Hepatic stellate cell (primary cell): ENCODE data around the gene UGP2.
"Not testable (repeated sequence)": the region's sequence is repeated elsewhere in the genome, so short reads cannot be mapped to it uniquely, and the experiment has no call there.

ENCODE experiments used
- DNase-seq: peaks from one replicate; pipeline ENCODE4 v3.0.0; 2011; ENCODE audit warnings: low spot score

Gene UGP2

GRCh38 chr2:63893163-63893562, 51.5 kb downstream of the UGP2 start:
- no peak for DNase-seq

- no peak for DNase-seq
Measured at GRCh38 chr2:63894167-63894566, 52.5 kb downstream of the UGP2 start.

- no peak for DNase-seq
Measured at GRCh38 chr2:63898839-63899238, 57.1 kb downstream of the UGP2 start.

- DNase-seq, result no peak
Measured at GRCh38 chr2:63899639-63900038, 57.9 kb downstream of the UGP2 start.

GRCh38 chr2:63902149-63902548, 60.5 kb downstream of the UGP2 start:
- no peak for DNase-seq

- peak; percentile 3 for DNase-seq
Measured at GRCh38 chr2:63903003-63903402, 61.3 kb downstream of the UGP2 start.

- no peak for DNase-seq
Measured at GRCh38 chr2:63914311-63914710, 72.6 kb downstream of the UGP2 start.

- DNase-seq, result no peak
Measured at GRCh38 chr2:63926815-63927214, 85.1 kb downstream of the UGP2 start.

- not testable (repeated sequence) for DNase-seq
Measured at GRCh38 chr2:63932104-63932503, 90.4 kb downstream of the UGP2 start.
